IPS DF 4.7 (cell line): ENCODE results near the gene STX1A.
"Not testable (repeated sequence)": the region's sequence is repeated elsewhere in the genome, so short reads cannot be mapped to it uniquely, and the experiment has no call there.

Experiments used
- DNase-seq: peaks from one replicate; pipeline ENCODE4 v3.0.0-alpha.2; 2013; ENCODE audit warnings: low spot score; ENCODE audit errors: extremely low read depth

The STX1A gene

GRCh38 chr7:73683788-73684693 lies 35.4 kb downstream of the STX1A start:
- no peak for DNase-seq

- no peak for DNase-seq
Measured at GRCh38 chr7:73683056-73683787, 36.2 kb downstream of the STX1A start, which contains the start of the genes BUD23 and DNAJC30. BUD23 (plus strand) TSS chr7:73683597; CDS start chr7:73683626, 29 bp downstream. DNAJC30 (minus strand) TSS chr7:73683453; CDS start chr7:73683423, 30 bp downstream.

GRCh38 chr7:73682745-73683055 lies 36.8 kb downstream of the STX1A start:
- DNase-seq: no peak

GRCh38 chr7:73681031-73681430 lies 38.4 kb downstream of the STX1A start:
- DNase-seq: no peak

- DNase-seq: no peak
Measured at GRCh38 chr7:73680501-73680900, 39.0 kb downstream of the STX1A start.

GRCh38 chr7:73679709-73680108 lies 39.8 kb downstream of the STX1A start:
- no peak for DNase-seq

GRCh38 chr7:73678862-73679261 lies 40.6 kb downstream of the STX1A start:
- DNase-seq: no peak

GRCh38 chr7:73676062-73676461 lies 43.4 kb downstream of the STX1A start:
- not testable (repeated sequence) for DNase-seq

GRCh38 chr7:73674468-73675124 lies 44.9 kb downstream of the STX1A start:
- no peak for DNase-seq

- DNase-seq: no peak
Measured at GRCh38 chr7:73671857-73672445, 47.5 kb downstream of the STX1A start.

GRCh38 chr7:73671322-73671661 lies 48.2 kb downstream of the STX1A start:
- no peak for DNase-seq

- DNase-seq: no peak
Measured at GRCh38 chr7:73669858-73670385, 49.5 kb downstream of the STX1A start.

- DNase-seq: no peak
Measured at GRCh38 chr7:73669288-73669701, 50.2 kb downstream of the STX1A start.

GRCh38 chr7:73668886-73669230 lies 50.6 kb downstream of the STX1A start:
- no peak for DNase-seq

- DNase-seq: no peak
Measured at GRCh38 chr7:73668103-73668885, 51.2 kb downstream of the STX1A start.

- no peak for DNase-seq
Measured at GRCh38 chr7:73667344-73668102, 51.9 kb downstream of the STX1A start, which contains the start of gene VPS37D. VPS37D (plus strand) TSS chr7:73667831; CDS start chr7:73667959, 128 bp downstream.

GRCh38 chr7:73663033-73663432 lies 56.4 kb downstream of the STX1A start:
- no peak for DNase-seq

- not testable (repeated sequence) for DNase-seq
Measured at GRCh38 chr7:73660594-73660993, 58.9 kb downstream of the STX1A start.

GRCh38 chr7:73659983-73660382 lies 59.5 kb downstream of the STX1A start:
- no peak for DNase-seq

GRCh38 chr7:73655309-73655708 lies 64.2 kb downstream of the STX1A start:
- not testable (repeated sequence) for DNase-seq
